Activated CD4-positive, alpha-beta T cell treated with anti-CD3 and anti-CD28 coated beads for 36 hours (primary cell): ENCODE results near the gene C1RL. TPM values are rescaled to one million over a fixed set of nuclear protein-coding genes. Genes with fewer than 3 reads are reported as not detected.
"Not testable (repeated sequence)": the region's sequence is repeated elsewhere in the genome, so short reads cannot be mapped to it uniquely, and the experiment has no call there.

Experiments used
- ATAC-seq: fragments of 200-7000 bp; cut with Tn5 transposase; one replicate; pipeline ENCODE4 v1.10.0; 2021; ENCODE audit warnings: mild to moderate bottlenecking, moderate library complexity
- CTCF ChIA-PET: fragments of 350-600 bp; sonication (Branson Sonifier 250); formaldehyde crosslinking; loops from one replicate; lab custom pipeline; 2021; ENCODE audit warnings: antibody characterized with exemption; lab: Charles Lee
- POLR2A ChIA-PET: fragments of 350-600 bp; sonication (Branson Sonifier 250); formaldehyde crosslinking; loops from one replicate; lab custom pipeline; 2021; ENCODE audit warnings: antibody characterized with exemption, inconsistent platforms; lab: Charles Lee
- DNase-seq: peaks from one replicate; pipeline ENCODE4 v3.0.0-alpha.2; 2020
- H3K27ac Mint-ChIP-seq: one replicate; pipeline ENCODE4 v1.8.0; 2021; ENCODE audit warnings: mixed read lengths
- H3K27me3 Mint-ChIP-seq: one replicate; pipeline ENCODE4 v1.8.0; 2021; ENCODE audit warnings: mixed read lengths
- H3K36me3 Mint-ChIP-seq: one replicate; pipeline ENCODE4 v1.8.0; 2021; ENCODE audit warnings: low read depth, mixed read lengths
- H3K4me1 Mint-ChIP-seq: one replicate; pipeline ENCODE4 v1.8.0; 2021; ENCODE audit warnings: mixed read lengths
- H3K4me3 Mint-ChIP-seq: one replicate; pipeline ENCODE4 v1.8.0; 2021; ENCODE audit warnings: mild to moderate bottlenecking, moderate library complexity, mixed read lengths
- H3K9me3 Mint-ChIP-seq: one replicate; pipeline ENCODE4 v1.8.0; 2021; ENCODE audit warnings: low read depth, mixed read lengths
- intact Hi-C, 2 experiments: fragments of 100-400 bp; cut with DNase I in 1 of 2; cut with micrococcal nuclease in 1 of 2; formaldehyde crosslinking; loops; one replicate each; pipeline versions ENCODE4 v1.14.2 to v1.15.1; 2022 to 2024; cut with DNase I, micrococcal nuclease
- total RNA-seq, 2 experiments: library from RNA; stranded (reverse); gene quantifications; one replicate each; pipeline ENCODE4 v1.2.3, GENCODE V29; 2021

The C1RL gene
- total RNA-seq, 2 experiments from 2014 or later, result 17.3 to 18.9 TPM

- ChIA-PET CTCF (interaction anchor here (0.5 to 3.4 kb wide), 24 partner anchors 11 to 764 kb away, joined by 3 to 15 read pairs (median 4); partner anchors contain the start of genes C12orf57, CLSTN3, LPCAT3 and RNU7-1), POLR2A (no interaction called here)
- H3K4me3 Mint-ChIP-seq, result no peak overlapping the region
- H3K4me1 Mint-ChIP-seq, result peaks cover 21% of the 10 kb centered on the region
- DNase-seq, result peak; percentile 52
- H3K27me3 Mint-ChIP-seq, result no peaks in the 10 kb centered on the region
- H3K27ac Mint-ChIP-seq, result no peak overlapping the region
- peak; percentile 23 for ATAC-seq
- no peaks in the 10 kb centered on the region for H3K9me3 Mint-ChIP-seq
- intact Hi-C loops, result loop anchor here (1.0 kb wide), 2 partner anchors 95 to 169 kb away; partner anchors contain the start of genes C12orf57 (in 1 of the 2) and LPCAT3 (in 1 of the 2)
- peaks cover 53% of the 10 kb centered on the region for H3K36me3 Mint-ChIP-seq
Measured at GRCh38 chr12:7113389-7113871, 4.4 kb upstream of the C1RL start.

- Mint-ChIP-seq H3K9me3 (no peaks in the 10 kb centered on the region), H3K4me3 (no peak overlapping the region), H3K27ac (no peak overlapping the region), H3K27me3 (no peaks in the 10 kb centered on the region), H3K36me3 (peaks cover 47% of the 10 kb centered on the region), H3K4me1 (peaks cover 27% of the 10 kb centered on the region)
- DNase-seq (no peak), ATAC-seq (no peak)
- POLR2A ChIA-PET, result no interaction called here
- CTCF ChIA-PET, result interaction anchor here (0.6 to 5.1 kb wide), 14 partner anchors 10 to 515 kb away, joined by 3 to 41 read pairs (median 5); partner anchors contain the start of genes C12orf57, C1R and RNU7-1
- intact Hi-C loops, result no loop called here
Measured at GRCh38 chr12:7112041-7112440, 3.0 kb upstream of the C1RL start.

GRCh38 chr12:7110661-7111060 is 1.6 kb upstream of the C1RL start:
- DNase-seq (no peak), ATAC-seq (no peak)
- Mint-ChIP-seq H3K27me3 (no peaks in the 10 kb centered on the region), H3K27ac (no peak overlapping the region), H3K36me3 (peaks cover 50% of the 10 kb centered on the region), H3K4me3 (no peak overlapping the region), H3K9me3 (peaks cover 6% of the 10 kb centered on the region), H3K4me1 (peaks cover 40% of the 10 kb centered on the region)
- ChIA-PET CTCF (interaction anchor here (0.7 to 5.1 kb wide), 10 partner anchors 9 to 165 kb away, joined by 3 to 41 read pairs (median 6); partner anchors contain the start of genes C12orf57, C1R and RNU7-1), POLR2A (interaction anchor here (1.1 kb wide), 1 partner anchor 166 kb away, joined by 4 read pairs; the partner anchor contains the start of genes C12orf57 and RNU7-1)
- intact Hi-C loops, result no loop called here

GRCh38 chr12:7109572-7109920 is 532 bp upstream of the C1RL start:
- H3K27ac Mint-ChIP-seq, result peak overlapping the region; percentile 88
- peaks cover 46% of the 10 kb centered on the region for H3K36me3 Mint-ChIP-seq
- H3K4me3 Mint-ChIP-seq, result peak overlapping the region; percentile 92
- intact Hi-C loops, result loop anchor here (1.0 to 10.0 kb wide), 6 partner anchors 139 to 385 kb away; partner anchors contain the start of genes C12orf57 (in 2 of the 2), COPS7A (in 1 of the 2), EMG1 (in 1 of the 2) and PHB2 (in 1 of the 2)
- H3K4me1 Mint-ChIP-seq, result peaks cover 43% of the 10 kb centered on the region
- POLR2A ChIA-PET, result interaction anchor here (3.2 kb wide), 1 partner anchor 165 kb away, joined by 34 read pairs; the partner anchor contains the start of genes C12orf57 and RNU7-1
- DNase-seq (no peak), ATAC-seq (no peak)
- H3K27me3 Mint-ChIP-seq, result no peaks in the 10 kb centered on the region
- CTCF ChIA-PET, result interaction anchor here (0.6 to 5.1 kb wide), 27 partner anchors 9 to 238 kb away, joined by 3 to 41 read pairs (median 4); partner anchors contain the start of genes C12orf57, LPCAT3 and RNU7-1
- H3K9me3 Mint-ChIP-seq, result peaks cover 8% of the 10 kb centered on the region

GRCh38 chr12:7108003-7108795 is 815 bp downstream of the C1RL start:
- DNase-seq, result peak; percentile 89
- Mint-ChIP-seq H3K27ac (peak overlapping the region; percentile 94), H3K4me3 (peak overlapping the region; percentile 92), H3K27me3 (no peaks in the 10 kb centered on the region), H3K36me3 (peaks cover 37% of the 10 kb centered on the region), H3K4me1 (peaks cover 40% of the 10 kb centered on the region), H3K9me3 (peaks cover 8% of the 10 kb centered on the region)
- POLR2A ChIA-PET, result interaction anchor here (0.7 to 3.2 kb wide), 5 partner anchors 147 to 235 kb away, joined by 3 to 34 read pairs (median 3); partner anchors contain the start of genes C12orf57, RNU7-1 and SPSB2
- ATAC-seq, result peak; percentile 95
- CTCF ChIA-PET, result interaction anchor here (0.6 to 5.1 kb wide), 22 partner anchors 9 to 1025 kb away, joined by 3 to 41 read pairs (median 4); partner anchors contain the start of genes C12orf57, LPCAT3, MLF2 and RNU7-1
- intact Hi-C loops, result loop anchor here (1.0 to 10.0 kb wide), 8 partner anchors 22 to 383 kb away; partner anchors contain the start of genes EMG1 (in 2 of the 2), LPCAT3 (in 2 of the 2), PHB2 (in 2 of the 2) and C12orf57 (in 1 of the 2)

- intact Hi-C loops, result loop anchor here (1.0 to 10.0 kb wide), 8 partner anchors 23 to 383 kb away; partner anchors contain the start of genes EMG1 (in 2 of the 2), LPCAT3 (in 2 of the 2), PHB2 (in 2 of the 2) and C12orf57 (in 1 of the 2)
- peak; percentile 7 for ATAC-seq
- H3K4me1 Mint-ChIP-seq, result peaks cover 36% of the 10 kb centered on the region
- no peak for DNase-seq
- H3K36me3 Mint-ChIP-seq, result peaks cover 36% of the 10 kb centered on the region
- POLR2A ChIA-PET, result interaction anchor here (0.7 to 3.2 kb wide), 3 partner anchors 146 to 164 kb away, joined by 3 to 34 read pairs (median 3); partner anchors contain the start of genes C12orf57 and RNU7-1
- peak overlapping the region; percentile 92 for H3K4me3 Mint-ChIP-seq
- H3K27me3 Mint-ChIP-seq, result no peaks in the 10 kb centered on the region
- CTCF ChIA-PET, result interaction anchor here (0.7 to 5.1 kb wide), 16 partner anchors 8 to 355 kb away, joined by 3 to 41 read pairs (median 4); partner anchors contain the start of genes C12orf57, LPCAT3, MLF2 and RNU7-1
- peak overlapping the region; percentile 94 for H3K27ac Mint-ChIP-seq
- peaks cover 8% of the 10 kb centered on the region for H3K9me3 Mint-ChIP-seq
Measured at GRCh38 chr12:7107636-7108002, 1.4 kb downstream of the C1RL start.

GRCh38 chr12:7107181-7107580 is 1.8 kb downstream of the C1RL start:
- not testable (repeated sequence) for H3K9me3 Mint-ChIP-seq, DNase-seq, H3K27me3 Mint-ChIP-seq, ATAC-seq
- Mint-ChIP-seq H3K4me3 (peak overlapping the region; percentile 9), H3K4me1 (peaks cover 36% of the 10 kb centered on the region), H3K36me3 (peaks cover 36% of the 10 kb centered on the region), H3K27ac (peak overlapping the region; percentile 12)
- POLR2A ChIA-PET, result interaction anchor here (3.2 kb wide), 1 partner anchor 163 kb away, joined by 34 read pairs; the partner anchor contains the start of genes C12orf57 and RNU7-1
- intact Hi-C loops, result loop anchor here in 1 of 2 experiments (10.0 kb wide), 1 partner anchor 382 kb away; the partner anchor contains the start of gene COPS7A
- CTCF ChIA-PET, result interaction anchor here (0.7 to 5.1 kb wide), 11 partner anchors 9 to 354 kb away, joined by 3 to 41 read pairs (median 4); partner anchors contain the start of genes C12orf57, LPCAT3, MLF2 and RNU7-1

GRCh38 chr12:7106082-7106481 is 2.9 kb downstream of the C1RL start:
- Mint-ChIP-seq H3K27ac (peak overlapping the region; percentile 1), H3K9me3 (peaks cover 8% of the 10 kb centered on the region), H3K27me3 (no peaks in the 10 kb centered on the region), H3K36me3 (peaks cover 35% of the 10 kb centered on the region), H3K4me1 (peaks cover 34% of the 10 kb centered on the region), H3K4me3 (no peak overlapping the region)
- intact Hi-C loops, result loop anchor here in 1 of 2 experiments (10.0 kb wide), 1 partner anchor 381 kb away; the partner anchor contains the start of gene COPS7A
- POLR2A ChIA-PET, result no interaction called here
- ATAC-seq, result no peak
- CTCF ChIA-PET, result interaction anchor here (0.6 to 1.1 kb wide), 4 partner anchors 39 to 358 kb away, joined by 3 to 4 read pairs (median 3); no protein-coding TSS in a partner anchor
- no peak for DNase-seq

- DNase-seq, result no peak
- POLR2A ChIA-PET, result no interaction called here
Measured at GRCh38 chr12:7103837-7104584, 5.0 kb downstream of the C1RL start.

More at GRCh38 chr12:7103837-7104584, 5.0 kb downstream of the C1RL start:
- intact Hi-C loops, result loop anchor here in 1 of 2 experiments (10.0 kb wide), 1 partner anchor 379 kb away; the partner anchor contains the start of gene COPS7A
- CTCF ChIA-PET, result interaction anchor here (0.5 to 1.4 kb wide), 4 partner anchors 15 to 179 kb away, joined by 3 to 5 read pairs (median 4); no protein-coding TSS in a partner anchor
- Mint-ChIP-seq H3K36me3 (peaks cover 28% of the 10 kb centered on the region), H3K27ac (no peak overlapping the region), H3K9me3 (peaks cover 8% of the 10 kb centered on the region), H3K4me1 (peaks cover 21% of the 10 kb centered on the region), H3K27me3 (no peaks in the 10 kb centered on the region), H3K4me3 (no peak overlapping the region)
- ATAC-seq, result no peak
